MCF 10A (cell line): Measurements from ENCODE around the gene SORBS2. TPM values are rescaled to one million over a fixed set of nuclear protein-coding genes. Genes with fewer than 3 reads are reported as not detected.
A peak's percentile ranks its signal among the peaks of the same experiment; 100 is the strongest.

ENCODE experiments used
- BruUV-seq: library from RNA; stranded (reverse); fragments of 400-500 nt; replicated peaks from 2 replicates; lab custom pipeline; 2021; lab: Mats Ljungman, UMichigan
- CTCF ChIA-PET: fragments of 300-600 bp; sonication (Branson Sonifier 250); formaldehyde crosslinking; extraction: SDS; loops from one replicate; lab custom pipeline; 2021; ENCODE audit warnings: antibody characterized with exemption, inconsistent platforms; lab: Yijun Ruan, JAX
- POLR2A ChIA-PET: fragments of 300-600, 350-650 bp; sonication (Branson Sonifier 250); formaldehyde crosslinking; extraction: SDS; loops from one replicate; lab custom pipeline; 2020; ENCODE audit warnings: antibody characterized with exemption, inconsistent platforms; lab: Yijun Ruan, JAX
- DNase-seq: peaks from one replicate; pipeline ENCODE4 v3.0.0-alpha.2; 2018; ENCODE audit not compliant: unreplicated experiment
- H3K27ac Mint-ChIP-seq: one replicate; pipeline ENCODE4 v1.8.0; 2022; ENCODE audit warnings: mild to moderate bottlenecking, low read depth, mixed read lengths; ENCODE audit not compliant: unreplicated experiment
- H3K27me3 Mint-ChIP-seq: one replicate; pipeline ENCODE4 v1.8.0; 2022; ENCODE audit warnings: mixed read lengths; ENCODE audit not compliant: insufficient read depth, unreplicated experiment
- H3K36me3 Mint-ChIP-seq: one replicate; pipeline ENCODE4 v1.8.0; 2022; ENCODE audit warnings: mild to moderate bottlenecking, moderate library complexity, mixed read lengths; ENCODE audit not compliant: insufficient read depth, unreplicated experiment
- H3K4me1 Mint-ChIP-seq: one replicate; pipeline ENCODE4 v1.8.0; 2022; ENCODE audit warnings: mixed read lengths; ENCODE audit not compliant: insufficient read depth, unreplicated experiment
- H3K4me3 Mint-ChIP-seq: one replicate; pipeline ENCODE4 v1.8.0; 2022; ENCODE audit warnings: mild to moderate bottlenecking, moderate library complexity, mixed read lengths; ENCODE audit not compliant: unreplicated experiment
- H3K9me3 Mint-ChIP-seq: one replicate; pipeline ENCODE4 v1.8.0; 2022; ENCODE audit warnings: mixed read lengths; ENCODE audit not compliant: unreplicated experiment
- intact Hi-C: fragments of 100-400 bp; cut with micrococcal nuclease; formaldehyde crosslinking; loops from 2 replicates; pipeline ENCODE4 v1.14.1; 2022
- total RNA-seq: library from RNA; stranded (reverse); gene quantifications from 2 replicates; pipeline ENCODE4 v1.2.3, GENCODE V29; 2022
- TF ChIP-seq, protein P1 (sequence below): fragments of 200-600 bp; IDR thresholded peaks from one replicate; pipeline ENCODE4 v1.8.0; 2022; ENCODE audit warnings: antibody characterized with exemption, mild to moderate bottlenecking; ENCODE audit not compliant: unreplicated experiment

Gene SORBS2
- total RNA-seq, 1 experiment from 2014 or later, result 19.3 TPM

- no peaks in the 10 kb centered on the region for H3K9me3 Mint-ChIP-seq
Measured at GRCh38 chr4:185744946-185745345, 67.0 kb downstream of the SORBS2 start.

DNA sequence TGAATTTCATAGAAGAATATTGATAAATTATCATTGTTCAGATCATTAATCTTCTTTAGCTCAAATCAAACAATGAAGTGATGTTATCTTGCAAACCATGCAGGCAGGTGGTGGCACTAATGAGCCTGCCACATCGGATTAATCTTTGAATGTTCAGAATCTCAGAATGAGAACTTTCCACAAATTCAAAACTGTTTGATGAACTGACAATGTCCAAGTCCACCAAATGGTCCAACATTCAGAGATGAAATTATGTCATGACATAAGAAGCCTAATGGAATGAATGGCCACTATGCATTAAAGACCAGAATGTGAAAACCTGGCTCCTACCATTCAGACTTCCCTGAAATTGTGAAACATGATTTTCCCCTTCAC, 67.5 kb downstream of the SORBS2 start:
- Mint-ChIP-seq H3K27me3 (no peaks in the 10 kb centered on the region), H3K27ac (no peak overlapping the region), H3K9me3 (no peaks in the 10 kb centered on the region), H3K4me1 (peaks cover 31% of the 10 kb centered on the region), H3K36me3 (no peaks in the 10 kb centered on the region), H3K4me3 (no peak overlapping the region)
- intact Hi-C loops, result no loop called here
- CTCF ChIA-PET, result no interaction called here
- no TSS peak for BruUV-seq
- TF ChIP-seq, protein P1, sequence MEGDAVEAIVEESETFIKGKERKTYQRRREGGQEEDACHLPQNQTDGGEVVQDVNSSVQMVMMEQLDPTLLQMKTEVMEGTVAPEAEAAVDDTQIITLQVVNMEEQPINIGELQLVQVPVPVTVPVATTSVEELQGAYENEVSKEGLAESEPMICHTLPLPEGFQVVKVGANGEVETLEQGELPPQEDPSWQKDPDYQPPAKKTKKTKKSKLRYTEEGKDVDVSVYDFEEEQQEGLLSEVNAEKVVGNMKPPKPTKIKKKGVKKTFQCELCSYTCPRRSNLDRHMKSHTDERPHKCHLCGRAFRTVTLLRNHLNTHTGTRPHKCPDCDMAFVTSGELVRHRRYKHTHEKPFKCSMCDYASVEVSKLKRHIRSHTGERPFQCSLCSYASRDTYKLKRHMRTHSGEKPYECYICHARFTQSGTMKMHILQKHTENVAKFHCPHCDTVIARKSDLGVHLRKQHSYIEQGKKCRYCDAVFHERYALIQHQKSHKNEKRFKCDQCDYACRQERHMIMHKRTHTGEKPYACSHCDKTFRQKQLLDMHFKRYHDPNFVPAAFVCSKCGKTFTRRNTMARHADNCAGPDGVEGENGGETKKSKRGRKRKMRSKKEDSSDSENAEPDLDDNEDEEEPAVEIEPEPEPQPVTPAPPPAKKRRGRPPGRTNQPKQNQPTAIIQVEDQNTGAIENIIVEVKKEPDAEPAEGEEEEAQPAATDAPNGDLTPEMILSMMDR, result no peak
- POLR2A ChIA-PET, result no interaction called here
- DNase-seq, result no peak

More at GRCh38 chr4:185744946-185745345, 67.0 kb downstream of the SORBS2 start:
- peaks cover 31% of the 10 kb centered on the region for H3K4me1 Mint-ChIP-seq
- TF ChIP-seq, protein P1, result no peak
- CTCF ChIA-PET, result no interaction called here
- no peak overlapping the region for H3K4me3 Mint-ChIP-seq
- BruUV-seq, result no TSS peak
- no peak for DNase-seq
- H3K27ac Mint-ChIP-seq, result no peak overlapping the region
- H3K36me3 Mint-ChIP-seq, result no peaks in the 10 kb centered on the region
- POLR2A ChIA-PET, result no interaction called here
- intact Hi-C loops, result no loop called here
- no peaks in the 10 kb centered on the region for H3K27me3 Mint-ChIP-seq

- no peak overlapping the region for H3K4me3 Mint-ChIP-seq
- DNase-seq, result no peak
- TF ChIP-seq, protein P1, result no peak
- H3K9me3 Mint-ChIP-seq, result no peaks in the 10 kb centered on the region
- no TSS peak for BruUV-seq
- H3K27ac Mint-ChIP-seq, result no peak overlapping the region
- peaks cover 34% of the 10 kb centered on the region for H3K4me1 Mint-ChIP-seq
- H3K36me3 Mint-ChIP-seq, result no peaks in the 10 kb centered on the region
- H3K27me3 Mint-ChIP-seq, result no peaks in the 10 kb centered on the region
- intact Hi-C loops, result no loop called here
- ChIA-PET CTCF (interaction anchor here (0.9 kb wide), 1 partner anchor 109 kb away, joined by 4 read pairs; no protein-coding TSS in a partner anchor), POLR2A (interaction anchor here (0.6 to 1.6 kb wide), 6 partner anchors 13 to 230 kb away, joined by 3 to 12 read pairs (median 6); partner anchors contain the start of gene SORBS2)
Measured at GRCh38 chr4:185743722-185744487, 68.1 kb downstream of the SORBS2 start.

DNA sequence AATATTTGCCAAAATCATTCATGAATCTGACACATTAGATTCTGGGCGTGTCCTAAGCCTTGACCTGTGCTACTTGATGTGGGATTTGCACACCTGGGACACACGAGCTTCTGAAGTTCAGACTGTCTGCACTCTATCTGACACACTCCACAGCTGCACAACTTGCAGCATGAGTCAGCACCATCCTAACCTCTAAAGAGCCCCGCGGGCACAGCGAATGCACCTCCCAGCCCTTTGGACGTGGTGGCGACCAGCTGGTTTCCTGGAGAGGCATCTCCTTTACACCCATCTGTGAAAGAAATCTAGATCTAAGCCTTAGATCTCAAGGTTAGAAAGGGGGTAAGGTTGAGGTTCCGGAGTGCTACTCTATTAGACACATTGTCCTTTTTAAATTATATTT, 69.2 kb downstream of the SORBS2 start:
- Mint-ChIP-seq H3K27ac (peak overlapping the region; percentile 19), H3K36me3 (no peaks in the 10 kb centered on the region), H3K27me3 (no peaks in the 10 kb centered on the region), H3K4me3 (peak overlapping the region; percentile 35), H3K4me1 (peaks cover 40% of the 10 kb centered on the region), H3K9me3 (no peaks in the 10 kb centered on the region)
- TF ChIP-seq, protein P1, result no peak
- intact Hi-C loops, result no loop called here
- DNase-seq, result peak; percentile 84
- CTCF ChIA-PET, result interaction anchor here (0.5 to 0.9 kb wide), 4 partner anchors 108 to 1085 kb away, joined by 3 to 4 read pairs (median 3); no protein-coding TSS in a partner anchor
- POLR2A ChIA-PET, result interaction anchor here (0.6 to 1.6 kb wide), 9 partner anchors 11 to 229 kb away, joined by 3 to 12 read pairs (median 4); partner anchors contain the start of gene SORBS2
- BruUV-seq, result no TSS peak
